Measurements from ENCODE around the gene MTCL1. TPM values are rescaled to one million over a fixed set of nuclear protein-coding genes. Genes with fewer than 3 reads are reported as not detected.

The MTCL1 gene
- total RNA-seq, 1 experiment from 2014 or later = 22.7 TPM

- intact Hi-C loops (cut with micrococcal nuclease) = no loop called here
Observed at GRCh38 chr18:8828300-8828699, 122.9 kb downstream of the MTCL1 start.

GRCh38 chr18:8828798-8829197 is 123.4 kb downstream of the MTCL1 start:
- H3K27me3 ChIP-seq (ENCODE audit: insufficient read depth, low read length) = no peaks in the 10 kb centered on the region
- no peaks in the 10 kb centered on the region for H3K9me2 ChIP-seq (ENCODE audit: insufficient read depth)
- H3K4me1 ChIP-seq (ENCODE audit: control insufficient read depth in 1 of 2, insufficient read depth in 2 of 2, low read length in 2 of 2) = no peaks in the 10 kb centered on the region
- H3K27ac ChIP-seq (ENCODE audit: low read depth, low read length) = no peak overlapping the region
- H4K20me1 ChIP-seq (ENCODE audit: insufficient read depth) = no peaks in the 10 kb centered on the region
- intact Hi-C loops (cut with micrococcal nuclease) = no loop called here
- H2AFZ ChIP-seq (ENCODE audit: low read depth, low read length, poor library complexity, severe bottlenecking) = no peak overlapping the region
- ATAC-seq (no peak), DNase-seq (ENCODE audit: low read depth, low spot score) (no peak)
- ChIA-PET CTCF (no interaction called here), POLR2A (no interaction called here), RAD21 (ENCODE audit: low non-redundant PET in 1 of 2, low total read pairs in 2 of 2, uncharacterized antibody in 2 of 2, unreplicated experiment in 2 of 2) (no interaction called here)
- no peak overlapping the region for H3K4me2 ChIP-seq (ENCODE audit: low read length)
- no peak overlapping the region for H3K4me3 ChIP-seq (replicated peaks in 1 of 2; ENCODE audit: low read depth in 1 of 2, low read length in 2 of 2)
- H3K36me3 ChIP-seq (ENCODE audit: control insufficient read depth in 1 of 2, insufficient read depth in 2 of 2, low read length in 2 of 2) = no peaks in the 10 kb centered on the region; a peak in 1 of 4 replicates
- no peak overlapping the region for H3K9ac ChIP-seq (ENCODE audit: low read length)
- no peaks in the 10 kb centered on the region for H3K9me3 ChIP-seq (ENCODE audit: control insufficient read depth in 1 of 2, insufficient read depth in 1 of 2, low read depth in 1 of 2, low read length in 2 of 2)
- no peaks in the 10 kb centered on the region for H3K79me2 ChIP-seq (ENCODE audit: insufficient read depth, low read length)
- BruUV-seq (replicated peaks) = no TSS peak
- TF ChIP-seq CEBPB (IDR thresholded peaks at IDR 0.05; ENCODE audit: low read depth) (no peak), ELF1 (IDR thresholded peaks at IDR 0.05; ENCODE audit: borderline replicate concordance, low read depth) (no peak), RAD21 (IDR thresholded peaks at IDR 0.05; ENCODE audit: low read depth) (no peak), CTCF (IDR thresholded peaks at IDR 0.05 in 2 of 3, conservative IDR thresholded peaks at IDR 0.05 in 1 of 3; ENCODE audit: borderline replicate concordance in 1 of 3, insufficient read depth in 1 of 3, low read depth in 2 of 3, low read length in 2 of 3) (no peak), SIN3A (IDR thresholded peaks at IDR 0.05; ENCODE audit: low read depth) (no peak), POLR2AphosphoS5 (IDR thresholded peaks at IDR 0.05; ENCODE audit: low read depth, low read length) (no peak), TCF7L2 (IDR thresholded peaks at IDR 0.05; ENCODE audit: borderline replicate concordance, extremely low read depth, insufficient read depth, insufficient read length) (no peak), EZH2phosphoT487 (IDR thresholded peaks at IDR 0.05; ENCODE audit: borderline replicate concordance) (no peak), ATF3 (IDR thresholded peaks at IDR 0.05) (no peak), FOSL1 (IDR thresholded peaks at IDR 0.05; ENCODE audit: low read depth) (no peak), REST (IDR thresholded peaks at IDR 0.05; ENCODE audit: low read depth) (no peak), SP1 (IDR thresholded peaks at IDR 0.05; ENCODE audit: low read depth) (no peak), EZH2 (IDR thresholded peaks at IDR 0.05) (no peak), SRF (IDR thresholded peaks at IDR 0.05; ENCODE audit: low read depth) (no peak), JUND (IDR thresholded peaks at IDR 0.05) (no peak), MAX (IDR thresholded peaks at IDR 0.05) (no peak)

More at GRCh38 chr18:8828300-8828699, 122.9 kb downstream of the MTCL1 start:
- Histone ChIP-seq H3K79me2 (ENCODE audit: insufficient read depth, low read length) (no peaks in the 10 kb centered on the region), H3K36me3 (ENCODE audit: control insufficient read depth in 1 of 2, insufficient read depth in 2 of 2, low read length in 2 of 2) (peaks cover 0 to 2% of the 10 kb centered on the region in 2 experiments; a peak in 1 of 4 replicates), H3K4me3 (replicated peaks in 1 of 2; ENCODE audit: low read depth in 1 of 2, low read length in 2 of 2) (no peak overlapping the region), H4K20me1 (ENCODE audit: insufficient read depth) (no peaks in the 10 kb centered on the region), H2AFZ (ENCODE audit: low read depth, low read length, poor library complexity, severe bottlenecking) (no peak overlapping the region), H3K9me2 (ENCODE audit: insufficient read depth) (no peaks in the 10 kb centered on the region), H3K4me2 (ENCODE audit: low read length) (no peak overlapping the region), H3K9me3 (ENCODE audit: control insufficient read depth in 1 of 2, insufficient read depth in 1 of 2, low read depth in 1 of 2, low read length in 2 of 2) (no peaks in the 10 kb centered on the region), H3K4me1 (ENCODE audit: control insufficient read depth in 1 of 2, insufficient read depth in 2 of 2, low read length in 2 of 2) (no peaks in the 10 kb centered on the region), H3K27ac (ENCODE audit: low read depth, low read length) (no peak overlapping the region), H3K9ac (ENCODE audit: low read length) (no peak overlapping the region), H3K27me3 (ENCODE audit: insufficient read depth, low read length) (no peaks in the 10 kb centered on the region)
- POLR2A ChIA-PET = no interaction called here
- no TSS peak for BruUV-seq (replicated peaks)
- DNase-seq (ENCODE audit: low read depth, low spot score) (no peak), ATAC-seq (no peak)
- CTCF ChIA-PET = no interaction called here
- RAD21 ChIA-PET (ENCODE audit: low non-redundant PET in 1 of 2, low total read pairs in 2 of 2, uncharacterized antibody in 2 of 2, unreplicated experiment in 2 of 2) = no interaction called here
- TF ChIP-seq FOSL1 (IDR thresholded peaks at IDR 0.05; ENCODE audit: low read depth) (no peak), SRF (IDR thresholded peaks at IDR 0.05; ENCODE audit: low read depth) (no peak)

All from HCT116 (cell line).